IMR-90 (cell line): ENCODE data around the gene HOXB6. TPM values are rescaled to one million over a fixed set of nuclear protein-coding genes. Genes with fewer than 3 reads are reported as not detected.

ENCODE experiments used
- ATAC-seq: fragments of 200-7000 bp; cut with Tn5 transposase; 2 replicates; pipeline ENCODE4 v1.9.1; 2020; ENCODE audit warnings: low read depth, mild to moderate bottlenecking, moderate library complexity
- BruUV-seq: library from RNA; stranded (reverse); fragments of 400-500 nt; replicated peaks from 2 replicates; lab custom pipeline; 2021; lab: Mats Ljungman, UMichigan
- CTCF ChIA-PET: fragments of 300-600 bp; formaldehyde crosslinking; extraction: SDS; loops from one replicate; lab custom pipeline; 2021; ENCODE audit warnings: antibody characterized with exemption; lab: Yijun Ruan, JAX
- POLR2A ChIA-PET: fragments of 300-600 bp; sonication (Branson Sonifier 250); formaldehyde crosslinking; loops from one replicate; lab custom pipeline; 2022; ENCODE audit warnings: antibody characterized with exemption; ENCODE audit not compliant: unreplicated experiment; lab: Charles Lee
- DNase-seq: peaks from one replicate; pipeline ENCODE4 v3.0.0; 2013
- H2AFZ ChIP-seq: replicated peaks from 2 replicates; pipeline ENCODE3; 2013; ENCODE audit warnings: low read length, mild to moderate bottlenecking; ENCODE audit not compliant: poor library complexity
- H2AK5ac ChIP-seq: 2 replicates; pipeline ENCODE4 v1.6.1; 2013; ENCODE audit warnings: low read depth, low read length, inconsistent platforms
- H2AK9ac ChIP-seq: replicated peaks from 2 replicates; pipeline ENCODE3; 2013; ENCODE audit warnings: mild to moderate bottlenecking, low read depth, low read length, moderate library complexity; ENCODE audit not compliant: poor library complexity
- H2BK120ac ChIP-seq: 2 replicates; pipeline ENCODE4 v1.6.1; 2013; ENCODE audit warnings: low read depth, low read length, inconsistent platforms
- H2BK15ac ChIP-seq: 3 replicates; pipeline ENCODE4 v1.6.1; 2013; ENCODE audit warnings: low read depth, low read length, inconsistent platforms
- H2BK20ac ChIP-seq: 2 replicates; pipeline ENCODE4 v1.6.1; 2013; ENCODE audit warnings: low read depth, mild to moderate bottlenecking, inconsistent platforms, low read length, moderate library complexity
- H2BK5ac ChIP-seq: 2 replicates; pipeline ENCODE4 v1.6.1; 2013; ENCODE audit warnings: mild to moderate bottlenecking, low read depth, low read length, inconsistent platforms; ENCODE audit not compliant: poor library complexity, severe bottlenecking
- H3K14ac ChIP-seq: replicated peaks from 2 replicates; pipeline ENCODE4 v1.6.1; 2013; ENCODE audit warnings: low read depth, low read length, inconsistent platforms
- H3K18ac ChIP-seq: 2 replicates; pipeline ENCODE4 v1.6.1; 2013; ENCODE audit warnings: low read depth, low read length, control low read depth
- H3K23ac ChIP-seq: 2 replicates; pipeline ENCODE4 v1.6.1; 2013; ENCODE audit warnings: low read depth, low read length, inconsistent platforms
- H3K27ac ChIP-seq: 2 replicates; pipeline ENCODE4 v1.5.1; 2013; ENCODE audit warnings: mild to moderate bottlenecking, control low read depth, low read length; ENCODE audit not compliant: insufficient read depth
- H3K27me3 ChIP-seq: 2 replicates; pipeline ENCODE4 v1.6.1; 2013; ENCODE audit warnings: low read length; ENCODE audit not compliant: control insufficient read depth, insufficient read depth
- H3K36me3 ChIP-seq: 2 replicates; pipeline ENCODE4 v1.6.1; 2013; ENCODE audit warnings: low read length, mixed read lengths; ENCODE audit not compliant: control insufficient read depth, insufficient read depth
- H3K4ac ChIP-seq: 2 replicates; pipeline ENCODE4 v1.6.1; 2013; ENCODE audit warnings: low read depth, low read length, inconsistent platforms
- H3K4me1 ChIP-seq: 2 replicates; pipeline ENCODE4 v1.6.1; 2013; ENCODE audit warnings: low read length, mixed read lengths; ENCODE audit not compliant: control insufficient read depth, insufficient read depth
- H3K4me2 ChIP-seq: 2 replicates; pipeline ENCODE4 v1.6.1; 2013; ENCODE audit warnings: low read depth, mild to moderate bottlenecking, control low read depth, low read length, moderate library complexity
- H3K4me3 ChIP-seq: 2 replicates; pipeline ENCODE4 v1.5.1; 2013; ENCODE audit warnings: low read depth, mild to moderate bottlenecking, control low read depth, low read length, moderate library complexity; ENCODE audit not compliant: insufficient read depth
- H3K56ac ChIP-seq: 2 replicates; pipeline ENCODE4 v1.6.1; 2013; ENCODE audit warnings: low read length, inconsistent platforms; ENCODE audit not compliant: insufficient read depth; ENCODE audit errors: extremely low read depth
- H3K79me1 ChIP-seq, 2 experiments: 2 replicates each; pipeline ENCODE4 v1.6.1; 2013; ENCODE audit warnings: low read length in 2 of 2, inconsistent platforms in 1 of 2, low read depth in 1 of 2
- H3K9ac ChIP-seq: 2 replicates; pipeline ENCODE4 v1.6.1; 2013; ENCODE audit warnings: low read depth, low read length, control low read depth
- H3K9me1 ChIP-seq: 2 replicates; pipeline ENCODE4 v1.6.1; 2013; ENCODE audit warnings: low read length, inconsistent platforms; ENCODE audit not compliant: insufficient read depth
- H3K9me3 ChIP-seq: 2 replicates; pipeline ENCODE4 v1.6.1; 2013; ENCODE audit warnings: low read length; ENCODE audit not compliant: control insufficient read depth, insufficient read depth
- H4K20me1 ChIP-seq: 2 replicates; pipeline ENCODE4 v1.6.1; 2013; ENCODE audit warnings: low read length, inconsistent platforms; ENCODE audit not compliant: insufficient read depth
- H4K5ac ChIP-seq: 2 replicates; pipeline ENCODE4 v1.6.1; 2013; ENCODE audit warnings: mild to moderate bottlenecking, low read depth, low read length, control low read depth
- H4K8ac ChIP-seq, 2 experiments: 2 replicates each; pipeline ENCODE4 v1.6.1; 2013; ENCODE audit warnings: low read depth in 2 of 2, low read length in 2 of 2, control low read depth in 1 of 2, inconsistent platforms in 1 of 2
- H4K91ac ChIP-seq: 2 replicates; pipeline ENCODE4 v1.6.1; 2013; ENCODE audit warnings: low read depth, low read length, inconsistent platforms; ENCODE audit not compliant: insufficient read depth
- CTCF ChIP-seq: conservative IDR thresholded peaks from 2 replicates; pipeline ENCODE4 v1.5.1; 2012; ENCODE audit warnings: mild to moderate bottlenecking, low read depth, low read length, improper control_type of control experiment
- FOS ChIP-seq: fragments of 150-350 bp; IDR thresholded peaks from 2 replicates; pipeline ENCODE4 v1.6.1; 2016; ENCODE audit warnings: low read depth, low read length
- MAFK ChIP-seq: IDR thresholded peaks from 2 replicates; pipeline ENCODE4 v1.6.1; 2012; ENCODE audit warnings: low read depth, low read length, improper control_type of control experiment
- RAD21 ChIP-seq: IDR thresholded peaks from 2 replicates; pipeline ENCODE4 v1.6.1; 2012; ENCODE audit warnings: low read length, improper control_type of control experiment
- RCOR1 ChIP-seq: IDR thresholded peaks from 2 replicates; pipeline ENCODE4 v1.6.1; 2012; ENCODE audit warnings: mild to moderate bottlenecking, low read length, improper control_type of control experiment; ENCODE audit not compliant: insufficient replicate concordance
- SMC3 ChIP-seq: fragments of 150-350 bp; IDR thresholded peaks from 2 replicates; pipeline ENCODE4 v1.6.1; 2016; ENCODE audit warnings: low read depth, mild to moderate bottlenecking, antibody characterized with exemption, low read length, moderate library complexity
- WGBS, 2 experiments: methylation state at CpG; one replicate each; pipeline versions ENCODE4 v1.1.5 to v1.1.7; 2013; ENCODE audit warnings: missing lambda C conversion rate in 2 of 2; ENCODE audit not compliant: insufficient read length in 1 of 2; ENCODE audit errors: extremely low coverage in 2 of 2; 5-methylcytosine and 5-hydroxymethylcytosine counted together
- dilution Hi-C: fragments of 300-500 bp; cut with HindIII; formaldehyde crosslinking; loops from one replicate; pipeline ENCODE4 v1.14.3; 2018; ENCODE audit warnings: low sequenced_read_pairs; ENCODE audit not compliant: unreplicated experiment
- in situ Hi-C: fragments of 300-500 bp; cut with MboI; formaldehyde crosslinking; loops from 3 replicates; pipeline ENCODE4 v1.14.3; 2019; ENCODE audit warnings: low sequenced_read_pairs, inconsistent platforms, mixed read lengths
- intact Hi-C: fragments of 100-400 bp; cut with micrococcal nuclease; formaldehyde crosslinking; loops from 2 replicates; pipeline ENCODE4 v1.10.0; 2022
- polyA plus RNA-seq, 3 experiments: library from polyadenylated mRNA; depleted of rRNA; stranded (reverse); fragments of >200 nt; gene quantifications; 2 replicates each; pipeline ENCODE4 v1.2.3, GENCODE V29; 2012; ENCODE audit warnings: low replicate concordance in 1 of 3
- total RNA-seq: library from RNA; depleted of rRNA; stranded (reverse); fragments of >200 nt; gene quantifications from 2 replicates; pipeline ENCODE4 v1.2.3, GENCODE V29; 2012
- TF ChIP-seq, protein P1 (sequence below): fragments of 150-350 bp; IDR thresholded peaks from 2 replicates; pipeline ENCODE4 v1.6.1; 2016; ENCODE audit warnings: low read depth, mild to moderate bottlenecking, low read length, moderate library complexity, borderline replicate concordance
- TF ChIP-seq, protein P2 (sequence below): fragments of 150-350 bp; IDR thresholded peaks from 2 replicates; pipeline ENCODE4 v1.6.1; 2017; ENCODE audit warnings: mild to moderate bottlenecking, antibody characterized with exemption, low read length, low read depth

HOXB6 gene
- total and polyA plus RNA-seq, 2 of the 4 experiments (the other 2 are of a cell fraction): 11.1 to 42.2 TPM

GRCh38 chr17:48558057-48558830 lies 46.5 kb downstream of the HOXB6 start:
- peaks cover 21% of the 10 kb centered on the region for H4K20me1 ChIP-seq
- peak overlapping the region; percentile 92 for H3K4me2 ChIP-seq
- H2BK120ac ChIP-seq: peak overlapping the region; percentile 87
- peak overlapping the region; percentile 86 for H2AK5ac ChIP-seq
- intact Hi-C loops (no loop called here), in situ Hi-C loops (no loop called here), dilution Hi-C loops (no loop called here)
- BruUV-seq: no TSS peak
- CTCF ChIA-PET: interaction anchor here (0.6 kb wide), 2 partner anchors 16 to 38 kb away, joined by 3 to 5 read pairs; no protein-coding TSS in a partner anchor
- peak overlapping the region; percentile 95 for H3K9ac ChIP-seq
- peak overlapping the region; percentile 89 for H3K18ac ChIP-seq
- H2BK5ac ChIP-seq: peak overlapping the region; percentile 95
- ATAC-seq (no peak), DNase-seq (no peak)
- H4K8ac ChIP-seq: peak overlapping the region; percentile 62 to 74
- H3K27ac ChIP-seq: peak overlapping the region; percentile 93
- no peaks in the 10 kb centered on the region for H3K27me3 ChIP-seq
- H4K5ac ChIP-seq: peak overlapping the region; percentile 95
- peak overlapping the region; percentile 91 for H3K56ac ChIP-seq
- peak overlapping the region; percentile 98 for H3K14ac ChIP-seq
- peak overlapping the region; percentile 73; the same call in 1 of the 2 replicates for H2BK20ac ChIP-seq
- peak overlapping the region; percentile 77 for H2AK9ac ChIP-seq
- POLR2A ChIA-PET: interaction anchor here (0.8 kb wide), 1 partner anchor 10 kb away, joined by 3 read pairs; no protein-coding TSS in a partner anchor
- H3K9me3 ChIP-seq: no peaks in the 10 kb centered on the region
- peak overlapping the region; percentile 99 for H3K23ac ChIP-seq
- TF ChIP-seq, protein P1, sequence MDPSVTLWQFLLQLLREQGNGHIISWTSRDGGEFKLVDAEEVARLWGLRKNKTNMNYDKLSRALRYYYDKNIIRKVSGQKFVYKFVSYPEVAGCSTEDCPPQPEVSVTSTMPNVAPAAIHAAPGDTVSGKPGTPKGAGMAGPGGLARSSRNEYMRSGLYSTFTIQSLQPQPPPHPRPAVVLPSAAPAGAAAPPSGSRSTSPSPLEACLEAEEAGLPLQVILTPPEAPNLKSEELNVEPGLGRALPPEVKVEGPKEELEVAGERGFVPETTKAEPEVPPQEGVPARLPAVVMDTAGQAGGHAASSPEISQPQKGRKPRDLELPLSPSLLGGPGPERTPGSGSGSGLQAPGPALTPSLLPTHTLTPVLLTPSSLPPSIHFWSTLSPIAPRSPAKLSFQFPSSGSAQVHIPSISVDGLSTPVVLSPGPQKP: no peak
- TF ChIP-seq MAFK (no peak), CTCF (no peak), RAD21 (no peak), RCOR1 (no peak), FOS (no peak), SMC3 (no peak)
- TF ChIP-seq, protein P2, sequence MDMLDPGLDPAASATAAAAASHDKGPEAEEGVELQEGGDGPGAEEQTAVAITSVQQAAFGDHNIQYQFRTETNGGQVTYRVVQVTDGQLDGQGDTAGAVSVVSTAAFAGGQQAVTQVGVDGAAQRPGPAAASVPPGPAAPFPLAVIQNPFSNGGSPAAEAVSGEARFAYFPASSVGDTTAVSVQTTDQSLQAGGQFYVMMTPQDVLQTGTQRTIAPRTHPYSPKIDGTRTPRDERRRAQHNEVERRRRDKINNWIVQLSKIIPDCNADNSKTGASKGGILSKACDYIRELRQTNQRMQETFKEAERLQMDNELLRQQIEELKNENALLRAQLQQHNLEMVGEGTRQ: no peak
- H3K79me1 ChIP-seq: peaks cover 0 to 12% of the 10 kb centered on the region in 2 experiments; a peak in 2 of 4 replicates
- peaks cover 28% of the 10 kb centered on the region; the same call in 1 of the 2 replicates for H3K36me3 ChIP-seq
- H3K9me1 ChIP-seq: peaks cover 4% of the 10 kb centered on the region
- H3K4me1 ChIP-seq: peaks cover 66% of the 10 kb centered on the region
- peak overlapping the region; percentile 98 for H3K4ac ChIP-seq
- H4K91ac ChIP-seq: peak overlapping the region; percentile 68
- 0% methylated on average over 1 of the region's 13 CpGs; no CpG with 5 or more reads in 1 of the 2 experiments for WGBS, 2 experiments
- H2BK15ac ChIP-seq: peak overlapping the region; percentile 78; the same call in 2 of the 3 replicates
- H2AFZ ChIP-seq: no peak overlapping the region
- H3K4me3 ChIP-seq: peak overlapping the region; percentile 20
